Right lobe of liver (tissue), 4 donors: ENCODE data around the gene THSD7A.

ENCODE experiments used
- POLR2A ChIP-seq: fragments of 450-650 bp; IDR thresholded peaks from one replicate; pipeline ENCODE4 v1.6.1; 2017; ENCODE audit warnings: antibody characterized with exemption, mild to moderate bottlenecking
- TF ChIP-seq, protein P1 (sequence below), 4 donors: fragments of 200-600 bp in 3 of 4; fragments of 450-650 bp in 1 of 4; IDR thresholded peaks; one replicate each; pipeline versions ENCODE4 v1.5.1 to v1.8.0; 2016 to 2022; ENCODE audit warnings: antibody characterized with exemption in 4 of 4, mild to moderate bottlenecking in 2 of 4
- donor health status: DM: no; HTN: no; CAD: no.
- donor health status: DM: no; HTN: no; CAD: no.
- donor health status: DM: no; HTN: yes; CAD: no.

- TF ChIP-seq POLR2A = no peak
- TF ChIP-seq, protein P1, sequence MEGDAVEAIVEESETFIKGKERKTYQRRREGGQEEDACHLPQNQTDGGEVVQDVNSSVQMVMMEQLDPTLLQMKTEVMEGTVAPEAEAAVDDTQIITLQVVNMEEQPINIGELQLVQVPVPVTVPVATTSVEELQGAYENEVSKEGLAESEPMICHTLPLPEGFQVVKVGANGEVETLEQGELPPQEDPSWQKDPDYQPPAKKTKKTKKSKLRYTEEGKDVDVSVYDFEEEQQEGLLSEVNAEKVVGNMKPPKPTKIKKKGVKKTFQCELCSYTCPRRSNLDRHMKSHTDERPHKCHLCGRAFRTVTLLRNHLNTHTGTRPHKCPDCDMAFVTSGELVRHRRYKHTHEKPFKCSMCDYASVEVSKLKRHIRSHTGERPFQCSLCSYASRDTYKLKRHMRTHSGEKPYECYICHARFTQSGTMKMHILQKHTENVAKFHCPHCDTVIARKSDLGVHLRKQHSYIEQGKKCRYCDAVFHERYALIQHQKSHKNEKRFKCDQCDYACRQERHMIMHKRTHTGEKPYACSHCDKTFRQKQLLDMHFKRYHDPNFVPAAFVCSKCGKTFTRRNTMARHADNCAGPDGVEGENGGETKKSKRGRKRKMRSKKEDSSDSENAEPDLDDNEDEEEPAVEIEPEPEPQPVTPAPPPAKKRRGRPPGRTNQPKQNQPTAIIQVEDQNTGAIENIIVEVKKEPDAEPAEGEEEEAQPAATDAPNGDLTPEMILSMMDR (IDR thresholded peaks at IDR 0.05) = no peak
Observed at GRCh38 chr7:11570205-11570604, 261.8 kb downstream of the THSD7A start.
